HepG2 (cell line): ENCODE measurements around the gene UBE2R2. TPM values are rescaled to one million over a fixed set of nuclear protein-coding genes. Genes with fewer than 3 reads are reported as not detected.

Experiments used
- FOXA3 ChIP-seq: IDR thresholded peaks from 2 replicates; pipeline ENCODE4 v1.6.1; 2016; ENCODE audit warnings: missing genetic modification reagents, missing compliant biosample characterization
- GATA4 ChIP-seq: sonication (generic); IDR thresholded peaks from 2 replicates; pipeline ENCODE4 v1.6.1; 2016; ENCODE audit warnings: antibody characterized with exemption, low read depth, borderline replicate concordance
- MAFF ChIP-seq: IDR thresholded peaks from 2 replicates; pipeline ENCODE4 v1.6.1; 2011; ENCODE audit warnings: low read depth, low read length, improper control_type of control experiment
- SNAPC4 ChIP-seq: sonication (generic); formaldehyde crosslinking; IDR thresholded peaks from 2 replicates; pipeline ENCODE4 v1.4.0; 2020; ENCODE audit warnings: mild to moderate bottlenecking, missing genetic modification reagents
- SRSF1 ChIP-seq: fragments of 200-400 bp; formaldehyde crosslinking; optimal IDR thresholded peaks from 2 replicates; pipeline ENCODE3; 2017; ENCODE audit warnings: mild to moderate bottlenecking, low read depth, low read length, moderate library complexity
- SRY ChIP-seq: sonication (generic); formaldehyde crosslinking; IDR thresholded peaks from 2 replicates; pipeline ENCODE4 v1.8.0; 2022; ENCODE audit warnings: mild to moderate bottlenecking, missing genetic modification reagents
- YEATS4 ChIP-seq: sonication (generic); formaldehyde crosslinking; IDR thresholded peaks from 2 replicates; pipeline ENCODE4 v1.4.0; 2020; ENCODE audit warnings: missing genetic modification reagents, borderline replicate concordance
- ZNF264 ChIP-seq: sonication (generic); formaldehyde crosslinking; IDR thresholded peaks from 2 replicates; pipeline ENCODE4 v1.4.0; 2020; ENCODE audit warnings: missing genetic modification reagents
- ZNF280B ChIP-seq: sonication (generic); formaldehyde crosslinking; IDR thresholded peaks from 2 replicates; pipeline ENCODE4 v1.5.0; 2020; ENCODE audit warnings: missing genetic modification reagents, mild to moderate bottlenecking, borderline replicate concordance
- ZNF3 ChIP-seq: IDR thresholded peaks from 2 replicates; pipeline ENCODE4 v1.7.0; 2017; ENCODE audit warnings: inconsistent platforms
- ZNF607 ChIP-seq: sonication (generic); formaldehyde crosslinking; IDR thresholded peaks from 2 replicates; pipeline ENCODE4 v1.5.1; 2020; ENCODE audit warnings: missing genetic modification reagents, mild to moderate bottlenecking, borderline replicate concordance
- polyA plus RNA-seq, 8 experiments: library from polyadenylated mRNA; depleted of rRNA in 3 of 8; stranded (reverse) in 7 of 8; unstranded in 1 of 8; fragments of >200 nt; fragmentation: Illumina TruSeq in 4 of 8; extraction: Trizol in 4 of 8; gene quantifications; 2 replicates each; pipeline versions ENCODE4 v1.2.1 to v1.2.3, GENCODE V29; 2011 to 2016; ENCODE audit warnings: low read depth in 4 of 8, missing spikeins in 1 of 8, mixed read lengths in 1 of 8; ENCODE audit not compliant: insufficient read depth in 1 of 8
- total RNA-seq, 5 experiments: library from RNA; depleted of rRNA; stranded (reverse); fragments of >200 nt; fragmentation: Illumina TruSeq; extraction: Trizol; gene quantifications; 2 replicates each; pipeline ENCODE4 v1.2.3, GENCODE V29; 2016; ENCODE audit warnings: low read depth in 1 of 5
- TF ChIP-seq, protein P1 (sequence below): sonication (generic); formaldehyde crosslinking; IDR thresholded peaks from 2 replicates; pipeline ENCODE4 v1.5.1; 2020; ENCODE audit warnings: mild to moderate bottlenecking, missing genetic modification reagents, moderate library complexity
- TF ChIP-seq, protein P2 (sequence below): sonication (generic); formaldehyde crosslinking; IDR thresholded peaks from 2 replicates; pipeline ENCODE4 v1.5.0; 2020; ENCODE audit warnings: missing genetic modification reagents, mild to moderate bottlenecking, borderline replicate concordance

Gene UBE2R2
- total and polyA plus RNA-seq, 2 of the 13 experiments (the other 11 are each of a cell fraction or from before 2014, with no cell fraction given) = 14.8 to 20.9 TPM

- TF ChIP-seq, protein P1, sequence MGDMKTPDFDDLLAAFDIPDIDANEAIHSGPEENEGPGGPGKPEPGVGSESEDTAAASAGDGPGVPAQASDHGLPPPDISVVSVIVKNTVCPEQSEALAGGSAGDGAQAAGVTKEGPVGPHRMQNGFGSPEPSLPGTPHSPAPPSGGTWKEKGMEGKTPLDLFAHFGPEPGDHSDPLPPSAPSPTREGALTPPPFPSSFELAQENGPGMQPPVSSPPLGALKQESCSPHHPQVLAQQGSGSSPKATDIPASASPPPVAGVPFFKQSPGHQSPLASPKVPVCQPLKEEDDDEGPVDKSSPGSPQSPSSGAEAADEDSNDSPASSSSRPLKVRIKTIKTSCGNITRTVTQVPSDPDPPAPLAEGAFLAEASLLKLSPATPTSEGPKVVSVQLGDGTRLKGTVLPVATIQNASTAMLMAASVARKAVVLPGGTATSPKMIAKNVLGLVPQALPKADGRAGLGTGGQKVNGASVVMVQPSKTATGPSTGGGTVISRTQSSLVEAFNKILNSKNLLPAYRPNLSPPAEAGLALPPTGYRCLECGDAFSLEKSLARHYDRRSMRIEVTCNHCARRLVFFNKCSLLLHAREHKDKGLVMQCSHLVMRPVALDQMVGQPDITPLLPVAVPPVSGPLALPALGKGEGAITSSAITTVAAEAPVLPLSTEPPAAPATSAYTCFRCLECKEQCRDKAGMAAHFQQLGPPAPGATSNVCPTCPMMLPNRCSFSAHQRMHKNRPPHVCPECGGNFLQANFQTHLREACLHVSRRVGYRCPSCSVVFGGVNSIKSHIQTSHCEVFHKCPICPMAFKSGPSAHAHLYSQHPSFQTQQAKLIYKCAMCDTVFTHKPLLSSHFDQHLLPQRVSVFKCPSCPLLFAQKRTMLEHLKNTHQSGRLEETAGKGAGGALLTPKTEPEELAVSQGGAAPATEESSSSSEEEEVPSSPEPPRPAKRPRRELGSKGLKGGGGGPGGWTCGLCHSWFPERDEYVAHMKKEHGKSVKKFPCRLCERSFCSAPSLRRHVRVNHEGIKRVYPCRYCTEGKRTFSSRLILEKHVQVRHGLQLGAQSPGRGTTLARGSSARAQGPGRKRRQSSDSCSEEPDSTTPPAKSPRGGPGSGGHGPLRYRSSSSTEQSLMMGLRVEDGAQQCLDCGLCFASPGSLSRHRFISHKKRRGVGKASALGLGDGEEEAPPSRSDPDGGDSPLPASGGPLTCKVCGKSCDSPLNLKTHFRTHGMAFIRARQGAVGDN (CRISPR knock-in tag) = peak; percentile 52; the same call in 1 of the 2 replicates
- 0 out of 2 replicates have a peak, but pooled peaks have one; percentile 8 for TF ChIP-seq MAFF
- TF ChIP-seq FOXA3 (CRISPR knock-in tag) = peak; percentile 89
- TF ChIP-seq ZNF264 = peak; percentile 93
- TF ChIP-seq ZNF3 (CRISPR knock-in tag) = peak; percentile 90
- TF ChIP-seq ZNF280B (CRISPR knock-in tag) = no peak
- TF ChIP-seq SRY = no peak
- no peak for TF ChIP-seq SRSF1
- TF ChIP-seq ZNF607 = no peak
- TF ChIP-seq YEATS4 (CRISPR knock-in tag) = peak; percentile 57; the same call in 1 of the 2 replicates
- TF ChIP-seq SNAPC4 (CRISPR knock-in tag) = no peak
- TF ChIP-seq GATA4 = peak; percentile 48; the same call in 1 of the 2 replicates
- TF ChIP-seq, protein P2, sequence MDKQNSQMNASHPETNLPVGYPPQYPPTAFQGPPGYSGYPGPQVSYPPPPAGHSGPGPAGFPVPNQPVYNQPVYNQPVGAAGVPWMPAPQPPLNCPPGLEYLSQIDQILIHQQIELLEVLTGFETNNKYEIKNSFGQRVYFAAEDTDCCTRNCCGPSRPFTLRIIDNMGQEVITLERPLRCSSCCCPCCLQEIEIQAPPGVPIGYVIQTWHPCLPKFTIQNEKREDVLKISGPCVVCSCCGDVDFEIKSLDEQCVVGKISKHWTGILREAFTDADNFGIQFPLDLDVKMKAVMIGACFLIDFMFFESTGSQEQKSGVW (CRISPR knock-in tag) = no peak
Measured at GRCh38 chr9:33939924-33940874, 123.2 kb downstream of the UBE2R2 start (continued).
